NK-92 (cell line): ENCODE results near the gene RMRP.

Experiments
- DNase-seq: peaks from one replicate; lab custom pipeline; 2025; ENCODE audit not compliant: unreplicated experiment; lab: John Stamatoyannopoulos, UW

The RMRP gene

GRCh38 chr9:35687306-35687705 is 29.5 kb upstream of the RMRP start:
- no peak for DNase-seq

GRCh38 chr9:35686222-35687203 is 28.7 kb upstream of the RMRP start:
- DNase-seq: no peak

- DNase-seq: no peak
Measured at GRCh38 chr9:35685506-35685905, 27.7 kb upstream of the RMRP start.

- DNase-seq: no peak
Measured at GRCh38 chr9:35684921-35685320, 27.1 kb upstream of the RMRP start.

- no peak for DNase-seq
Measured at GRCh38 chr9:35683323-35683722, 25.5 kb upstream of the RMRP start.

- DNase-seq: no peak
Measured at GRCh38 chr9:35682520-35683315, 24.9 kb upstream of the RMRP start.

- no peak for DNase-seq
Measured at GRCh38 chr9:35682051-35682450, 24.2 kb upstream of the RMRP start.

- no peak for DNase-seq
Measured at GRCh38 chr9:35681341-35682002, 23.7 kb upstream of the RMRP start.

GRCh38 chr9:35680331-35681105 is 22.7 kb upstream of the RMRP start:
- no peak for DNase-seq

- DNase-seq: no peak
Measured at GRCh38 chr9:35679766-35680330, 22.0 kb upstream of the RMRP start.

- no peak for DNase-seq
Measured at GRCh38 chr9:35679091-35679490, 21.3 kb upstream of the RMRP start.

GRCh38 chr9:35675732-35676392 is 18.0 kb upstream of the RMRP start:
- no peak for DNase-seq

GRCh38 chr9:35675204-35675603 is 17.4 kb upstream of the RMRP start:
- DNase-seq: no peak

- DNase-seq: no peak
Measured at GRCh38 chr9:35674025-35674361, 16.2 kb upstream of the RMRP start.

GRCh38 chr9:35673132-35674024 is 15.6 kb upstream of the RMRP start, which contains the start of gene CA9:
TSS of gene CA9 (plus strand) at chr9:35673928. CDS start at chr9:35673960, 32 bp downstream.
- DNase-seq: no peak

GRCh38 chr9:35669331-35670145 is 11.7 kb upstream of the RMRP start:
- DNase-seq: no peak

- no peak for DNase-seq
Measured at GRCh38 chr9:35667939-35668338, 10.1 kb upstream of the RMRP start.

- no peak for DNase-seq
Measured at GRCh38 chr9:35666549-35666948, 8.7 kb upstream of the RMRP start.
